Stimulated activated CD8-positive, alpha-beta memory T cell treated with anti-CD3 and anti-CD28 coated beads, Interleukin-7, amount 100 ng/mL, for 1 hour (primary cell): ENCODE measurements around the gene CDKN2B.

Experiments used
- DNase-seq, 2 donors: peaks; one replicate each; pipeline ENCODE4 v3.0.0-alpha.2; 2020; ENCODE audit warnings: low read depth in 2 of 2

CDKN2B gene

GRCh38 chr9:21993893-21994555 lies 15.1 kb downstream of the CDKN2B start, which contains the start of gene CDKN2A:
TSS of gene CDKN2A (minus strand) at chr9:21994392.
- DNase-seq: no peak

DNA sequence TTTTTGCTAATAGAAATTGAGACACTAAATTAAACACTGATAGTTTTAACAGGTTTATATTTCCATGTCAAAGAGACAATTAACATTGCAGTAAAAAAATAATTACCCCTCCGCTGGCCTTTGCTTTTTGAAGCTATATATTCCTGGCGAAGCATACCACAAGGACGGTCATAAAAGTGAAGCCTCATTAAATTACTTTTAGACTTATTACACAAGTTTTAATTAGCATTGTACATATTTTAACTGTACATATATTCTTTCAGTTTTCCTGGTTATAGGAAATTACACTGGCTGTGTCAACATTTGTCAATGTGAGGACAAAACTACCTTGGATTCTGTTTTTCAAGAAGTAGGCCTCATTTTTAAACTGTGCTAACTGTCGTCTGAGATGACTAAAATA lies 16.1 kb downstream of the CDKN2B start:
- DNase-seq: no peak

GRCh38 chr9:21991072-21991959 lies 17.8 kb downstream of the CDKN2B start:
- no peak for DNase-seq

DNA sequence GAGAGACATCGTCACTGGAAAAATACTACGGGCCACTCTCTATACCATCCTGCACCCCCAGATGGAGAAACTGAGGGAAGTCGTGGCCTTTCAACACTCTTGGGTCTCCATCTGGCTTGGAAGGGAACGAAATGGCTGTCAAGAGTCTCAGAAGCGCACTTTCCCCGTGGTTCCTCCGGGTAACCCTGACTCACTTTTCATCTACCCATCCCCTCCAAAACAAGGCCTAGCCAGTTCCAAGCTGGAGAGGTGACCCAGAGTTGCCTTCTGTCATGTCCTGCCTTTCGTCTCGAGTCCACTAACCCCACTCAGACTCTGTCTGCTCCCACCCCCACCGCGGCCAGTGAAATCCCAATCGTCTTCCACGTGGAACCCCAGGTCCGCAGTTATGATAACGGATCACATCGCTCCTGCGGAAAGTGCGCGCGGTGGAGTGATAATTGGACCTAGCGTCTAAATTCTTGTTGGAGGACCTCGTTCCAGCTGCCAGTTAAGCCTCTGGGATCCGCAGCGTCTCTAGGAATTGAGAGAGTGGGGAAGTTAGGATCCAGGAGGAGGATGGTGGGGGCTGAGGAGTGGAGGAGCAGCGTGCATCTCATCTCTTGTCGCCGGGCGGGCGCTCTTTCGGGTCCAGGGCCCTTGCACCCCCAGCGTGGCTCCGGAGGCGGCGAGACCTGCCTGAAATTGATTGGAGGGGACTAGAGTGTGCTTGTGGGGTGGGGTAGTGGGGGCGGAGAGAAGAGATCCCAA lies 19.5 kb downstream of the CDKN2B start:
- no peak for DNase-seq

DNA sequence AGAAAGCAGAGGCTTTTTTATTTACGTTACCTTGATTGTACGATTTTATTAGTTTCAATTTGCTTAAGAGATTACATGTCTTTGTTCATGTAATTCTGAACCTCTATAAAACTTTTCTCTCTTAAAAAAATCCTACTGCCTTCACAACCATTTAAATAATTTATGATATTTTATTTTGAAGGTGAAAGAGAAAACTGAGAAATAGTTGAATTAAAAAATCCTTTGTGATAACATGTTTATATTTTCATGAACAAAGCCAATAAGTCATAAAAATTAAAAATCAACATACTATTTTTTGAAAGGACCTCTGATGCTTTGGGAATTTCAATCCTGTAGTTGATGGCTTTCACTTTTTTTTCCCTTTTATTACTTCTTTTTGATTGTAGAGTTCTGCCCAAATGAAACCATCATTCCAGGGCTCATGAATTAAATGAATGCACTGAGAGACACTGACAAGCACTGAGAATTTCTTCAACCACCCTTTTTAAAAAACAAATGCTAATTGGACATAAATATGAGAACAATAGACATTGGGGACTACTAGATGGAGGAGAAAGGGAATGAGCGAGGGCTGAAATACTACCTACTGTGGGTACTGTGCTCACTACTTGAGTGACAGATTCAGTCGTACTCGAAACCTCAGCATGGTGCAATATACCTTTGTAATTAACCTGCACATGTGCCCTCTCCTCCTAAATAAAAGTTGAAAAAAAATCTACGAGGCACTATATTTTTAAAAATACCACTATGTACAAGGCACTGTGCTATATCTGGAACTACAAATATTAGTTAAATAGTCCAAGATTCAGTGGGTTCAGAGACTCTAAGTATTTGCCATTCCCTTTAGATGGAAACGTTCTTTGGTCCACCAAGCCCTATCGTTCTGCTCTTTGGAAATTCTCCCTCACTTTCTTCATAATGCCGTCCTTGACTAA lies 20.8 kb downstream of the CDKN2B start:
- no peak for DNase-seq

- DNase-seq: no peak
Observed at GRCh38 chr9:21985964-21986667, 23.0 kb downstream of the CDKN2B start.

- DNase-seq: no peak
Observed at GRCh38 chr9:21984101-21984500, 25.0 kb downstream of the CDKN2B start.

- no peak for DNase-seq
Observed at GRCh38 chr9:21983561-21983935, 25.6 kb downstream of the CDKN2B start.

GRCh38 chr9:21982861-21983560 lies 26.1 kb downstream of the CDKN2B start:
- no peak for DNase-seq

GRCh38 chr9:21982391-21982790 lies 26.7 kb downstream of the CDKN2B start:
- DNase-seq: no peak

GRCh38 chr9:21976334-21976875 lies 32.7 kb downstream of the CDKN2B start:
- no peak for DNase-seq

DNA sequence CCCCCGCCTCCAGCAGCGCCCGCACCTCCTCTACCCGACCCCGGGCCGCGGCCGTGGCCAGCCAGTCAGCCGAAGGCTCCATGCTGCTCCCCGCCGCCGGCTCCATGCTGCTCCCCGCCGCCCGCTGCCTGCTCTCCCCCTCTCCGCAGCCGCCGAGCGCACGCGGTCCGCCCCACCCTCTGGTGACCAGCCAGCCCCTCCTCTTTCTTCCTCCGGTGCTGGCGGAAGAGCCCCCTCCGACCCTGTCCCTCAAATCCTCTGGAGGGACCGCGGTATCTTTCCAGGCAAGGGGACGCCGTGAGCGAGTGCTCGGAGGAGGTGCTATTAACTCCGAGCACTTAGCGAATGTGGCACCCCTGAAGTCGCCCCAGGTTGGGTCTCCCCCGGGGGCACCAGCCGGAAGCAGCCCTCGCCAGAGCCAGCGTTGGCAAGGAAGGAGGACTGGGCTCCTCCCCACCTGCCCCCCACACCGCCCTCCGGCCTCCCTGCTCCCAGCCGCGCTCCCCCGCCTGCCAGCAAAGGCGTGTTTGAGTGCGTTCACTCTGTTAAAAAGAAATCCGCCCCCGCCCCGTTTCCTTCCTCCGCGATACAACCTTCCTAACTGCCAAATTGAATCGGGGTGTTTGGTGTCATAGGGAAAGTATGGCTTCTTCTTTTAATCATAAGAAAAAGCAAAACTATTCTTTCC lies 34.2 kb downstream of the CDKN2B start:
- DNase-seq: no peak

- no peak for DNase-seq
Observed at GRCh38 chr9:21974343-21974721, 34.8 kb downstream of the CDKN2B start.

DNA sequence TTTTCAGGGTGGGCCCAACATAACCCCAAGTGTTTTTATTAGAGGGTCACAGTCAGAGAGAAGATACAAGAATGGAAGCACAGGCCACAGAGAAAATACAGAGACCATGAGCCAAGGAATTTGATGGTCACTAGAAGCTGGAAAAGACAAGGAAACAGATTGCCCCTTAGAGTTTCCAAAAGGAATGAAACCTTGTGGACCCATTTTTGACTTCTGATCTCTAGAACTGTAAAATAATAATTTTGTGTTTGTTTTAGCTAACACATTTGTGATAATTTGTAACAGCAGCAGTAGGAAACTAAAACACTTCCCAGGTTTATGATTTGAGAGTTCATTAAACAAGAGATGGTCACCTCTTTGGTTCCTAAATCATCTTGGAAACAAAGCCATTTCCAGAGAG lies 36.7 kb downstream of the CDKN2B start:
- no peak for DNase-seq

DNA sequence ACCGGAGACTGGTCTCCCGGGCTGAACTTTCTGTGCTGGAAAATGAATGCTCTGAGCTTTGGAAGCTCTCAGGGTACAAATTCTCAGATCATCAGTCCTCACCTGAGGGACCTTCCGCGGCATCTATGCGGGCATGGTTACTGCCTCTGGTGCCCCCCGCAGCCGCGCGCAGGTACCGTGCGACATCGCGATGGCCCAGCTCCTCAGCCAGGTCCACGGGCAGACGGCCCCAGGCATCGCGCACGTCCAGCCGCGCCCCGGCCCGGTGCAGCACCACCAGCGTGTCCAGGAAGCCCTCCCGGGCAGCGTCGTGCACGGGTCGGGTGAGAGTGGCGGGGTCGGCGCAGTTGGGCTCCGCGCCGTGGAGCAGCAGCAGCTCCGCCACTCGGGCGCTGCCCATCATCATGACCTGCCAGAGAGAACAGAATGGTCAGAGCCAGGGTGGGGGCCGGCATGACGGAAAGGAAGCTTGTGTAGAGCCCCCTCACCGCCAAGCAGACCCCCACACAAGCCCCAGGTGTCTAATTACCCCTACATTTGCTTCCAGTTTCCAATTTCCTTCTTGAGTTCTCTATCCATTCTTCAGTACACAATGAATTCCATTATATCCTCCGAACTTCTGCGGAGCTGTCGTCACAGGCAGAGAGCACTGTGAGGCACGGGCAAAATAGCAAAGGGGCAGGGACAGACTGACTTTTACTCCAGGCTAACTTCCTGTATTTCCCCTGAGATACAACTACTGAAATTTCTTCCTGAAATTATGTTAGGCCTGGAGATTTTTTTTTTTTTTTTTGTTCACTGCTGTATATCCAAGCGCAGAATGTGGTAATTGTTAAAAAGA lies 38.1 kb downstream of the CDKN2B start:
- DNase-seq: no peak

GRCh38 chr9:21969951-21970799 lies 38.9 kb downstream of the CDKN2B start:
- no peak for DNase-seq
